GM19099 (cell line): ENCODE measurements around the gene TPRN.

ENCODE experiments used
- POLR2A ChIP-seq: IDR thresholded peaks from 3 replicates; pipeline ENCODE4 v1.6.1; 2011; ENCODE audit warnings: low read depth; ENCODE audit not compliant: insufficient read length; ENCODE audit errors: extremely low read depth

Gene TPRN

GRCh38 chr9:137168904-137169856 is 31.4 kb downstream of the TPRN start:
- peak; percentile 42 for TF ChIP-seq POLR2A

- TF ChIP-seq POLR2A: no peak
These were observed 32.0 kb downstream of the TPRN start for GRCh38 chr9:137168573-137168903.

GRCh38 chr9:137167747-137168572 is 32.6 kb downstream of the TPRN start:
- no peak for TF ChIP-seq POLR2A

- no peak for TF ChIP-seq POLR2A
These were observed 33.2 kb downstream of the TPRN start for GRCh38 chr9:137167277-137167746.

- TF ChIP-seq POLR2A: no peak
These were observed 33.9 kb downstream of the TPRN start for GRCh38 chr9:137166380-137167229.

GRCh38 chr9:137165250-137165836 is 35.2 kb downstream of the TPRN start:
- TF ChIP-seq POLR2A: no peak

GRCh38 chr9:137164370-137165249 is 35.9 kb downstream of the TPRN start:
- no peak for TF ChIP-seq POLR2A

- TF ChIP-seq POLR2A: no peak
These were observed 36.7 kb downstream of the TPRN start for GRCh38 chr9:137163805-137164204.

- no peak for TF ChIP-seq POLR2A
These were observed 37.2 kb downstream of the TPRN start for GRCh38 chr9:137163365-137163715.

- TF ChIP-seq POLR2A: no peak
These were observed 37.8 kb downstream of the TPRN start for GRCh38 chr9:137162505-137163364.

GRCh38 chr9:137161558-137162486 is 38.7 kb downstream of the TPRN start:
- TF ChIP-seq POLR2A: no peak

GRCh38 chr9:137160716-137161557 is 39.6 kb downstream of the TPRN start:
- no peak for TF ChIP-seq POLR2A
